Naive B cell (primary cell): ENCODE measurements around the gene PPP6R3. TPM values are rescaled to one million over a fixed set of nuclear protein-coding genes. Genes with fewer than 3 reads are reported as not detected.
"Not testable (repeated sequence)": the region's sequence is repeated elsewhere in the genome, so short reads cannot be mapped to it uniquely, and the experiment has no call there.

Experiments
- ATAC-seq, 2 donors: fragments of 150-1000 bp; cut with Tn5 transposase; 2 replicates each; pipeline ENCODE4 v1.10.0; 2021; ENCODE audit warnings: low read depth in 2 of 2, mild to moderate bottlenecking in 2 of 2, moderate library complexity in 2 of 2
- DNase-seq: peaks from one replicate; pipeline ENCODE4 v3.0.0; 2022
- H3K27ac Mint-ChIP-seq, 6 donors: one replicate each; pipeline ENCODE4 v1.8.0; 2020 to 2022; ENCODE audit warnings: mild to moderate bottlenecking in 6 of 6, mixed read lengths in 6 of 6, moderate library complexity in 5 of 6, inconsistent platforms in 2 of 6
- H3K27me3 Mint-ChIP-seq, 3 donors: one replicate each; pipeline ENCODE4 v1.8.0; 2021 to 2022; ENCODE audit warnings: mixed read lengths in 3 of 3, mild to moderate bottlenecking in 1 of 3
- H3K36me3 Mint-ChIP-seq, 2 donors: one replicate each; pipeline ENCODE4 v1.8.0; 2020 to 2022; ENCODE audit warnings: mixed read lengths in 2 of 2, inconsistent platforms in 1 of 2, mild to moderate bottlenecking in 1 of 2
- H3K4me1 Mint-ChIP-seq, 3 donors: one replicate each; pipeline ENCODE4 v1.8.0; 2020 to 2022; ENCODE audit warnings: mixed read lengths in 3 of 3, inconsistent platforms in 1 of 3, mild to moderate bottlenecking in 1 of 3, moderate library complexity in 1 of 3
- H3K4me3 Mint-ChIP-seq, 8 donors: one replicate each; pipeline ENCODE4 v1.8.0; 2020 to 2022; ENCODE audit warnings: mild to moderate bottlenecking in 8 of 8, mixed read lengths in 8 of 8, moderate library complexity in 8 of 8, inconsistent platforms in 2 of 8
- H3K9me3 Mint-ChIP-seq, 7 donors: one replicate each; pipeline ENCODE4 v1.8.0; 2020 to 2022; ENCODE audit warnings: mixed read lengths in 7 of 7, mild to moderate bottlenecking in 5 of 7, inconsistent platforms in 2 of 7, moderate library complexity in 1 of 7
- polyA plus RNA-seq, 6 donors: library from polyadenylated mRNA; unstranded; fragments of 300-500 nt; fragmentation: Illumina TruSeq; gene quantifications; one replicate each; pipeline ENCODE4 v1.2.3, GENCODE V29; 2021; ENCODE audit warnings: low read depth in 6 of 6

Gene PPP6R3
- polyA plus RNA-seq, 6 donors from 2014 or later = 32.0 to 71.1 (median 53.4) TPM

DNA sequence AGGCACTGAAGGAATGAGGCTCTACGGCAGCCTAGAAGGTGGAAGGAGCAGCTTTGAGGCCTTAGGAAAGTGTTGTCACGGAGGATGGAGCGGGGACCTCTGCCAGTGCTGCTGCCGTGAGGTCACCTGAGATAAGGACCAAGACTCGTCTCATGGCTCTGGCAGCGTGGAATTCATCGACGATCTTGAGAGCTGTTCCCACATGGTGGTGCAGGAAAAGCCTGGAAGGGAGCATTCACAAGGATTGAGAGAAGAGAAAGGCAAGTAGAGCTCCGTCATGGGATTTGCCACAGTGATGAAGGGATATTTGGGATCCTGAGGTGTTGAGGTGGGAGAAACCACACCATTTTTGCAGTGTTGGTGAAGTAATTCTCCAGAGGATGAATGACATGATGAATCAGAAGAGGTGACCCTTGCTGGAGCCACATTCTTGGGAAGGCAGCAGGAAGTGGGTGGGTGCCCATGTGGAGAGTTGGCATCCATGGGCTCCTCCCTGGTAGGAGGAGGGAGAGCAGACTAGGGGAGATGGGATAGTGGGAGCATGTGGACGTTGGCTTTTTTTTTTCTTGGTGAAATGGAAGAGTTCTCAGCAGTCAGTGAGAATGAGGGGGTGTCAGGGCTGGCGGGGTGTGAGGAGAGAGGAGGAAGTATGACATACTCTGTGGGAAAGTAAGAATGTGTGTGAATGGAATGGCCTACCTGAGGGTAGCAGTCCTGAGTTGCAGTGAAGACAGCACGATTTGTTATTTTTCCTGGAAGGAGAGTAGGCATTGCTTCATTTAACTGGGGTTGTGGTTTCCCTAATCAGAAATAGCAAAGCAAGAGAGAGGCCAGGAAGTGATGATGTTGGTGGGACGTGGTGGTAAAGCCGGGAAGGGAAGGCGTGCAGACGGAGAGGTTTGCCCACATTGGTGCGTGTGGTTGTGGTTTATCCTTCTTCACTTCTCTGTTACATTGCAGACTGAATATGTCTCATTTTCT lies 11.1 kb downstream of the PPP6R3 start:
- peak overlapping the region; percentile 10 to 85 (median 76) for H3K4me3 Mint-ChIP-seq
- peak; percentile 50 to 65 for ATAC-seq
- peak overlapping the region; percentile 7 to 91 (median 82) for H3K27ac Mint-ChIP-seq

DNA sequence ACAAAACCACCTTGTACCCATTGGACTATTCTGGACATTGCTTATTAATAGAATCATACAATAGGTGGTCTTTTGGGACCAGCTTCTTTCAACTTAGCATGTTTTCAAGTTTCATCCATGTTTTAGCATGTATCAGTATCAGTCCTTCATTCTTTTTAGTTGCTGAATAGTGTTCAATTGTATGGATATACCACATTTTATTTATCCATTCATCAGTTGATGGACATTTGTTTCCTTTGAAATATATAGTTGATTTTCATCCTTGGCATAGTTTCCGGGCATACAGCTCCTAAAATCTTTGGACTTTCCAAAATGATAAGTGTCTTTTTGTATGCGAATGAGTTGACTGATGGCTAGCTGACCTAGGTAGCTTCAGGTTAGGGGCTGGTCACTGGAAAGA lies 12.2 kb downstream of the PPP6R3 start:
- Mint-ChIP-seq H3K9me3 (peaks cover 0 to 3% (median 0%) of the 10 kb centered on the region in 7 donors), H3K4me3 (peak overlapping the region in 4 of 8 donors; percentile 8 to 81 (median 56)), H3K27ac (peak overlapping the region in 4 of 6 donors; percentile 0 to 87 (median 76)), H3K36me3 (peaks cover 0 to 6% of the 10 kb centered on the region in 2 donors), H3K27me3 (no peaks in the 10 kb centered on the region), H3K4me1 (peaks cover 63 to 81% (median 79%) of the 10 kb centered on the region in 3 donors)
- DNase-seq (no peak), ATAC-seq (no peak)

More for the DNA sequence above, 11.1 kb downstream of the PPP6R3 start:
- Mint-ChIP-seq H3K4me1 (peaks cover 65 to 83% (median 80%) of the 10 kb centered on the region in 3 donors), H3K36me3 (peaks cover 0 to 11% of the 10 kb centered on the region in 2 donors), H3K9me3 (peaks cover 0 to 3% (median 0%) of the 10 kb centered on the region in 7 donors), H3K27me3 (no peaks in the 10 kb centered on the region)
- no peak for DNase-seq

DNA sequence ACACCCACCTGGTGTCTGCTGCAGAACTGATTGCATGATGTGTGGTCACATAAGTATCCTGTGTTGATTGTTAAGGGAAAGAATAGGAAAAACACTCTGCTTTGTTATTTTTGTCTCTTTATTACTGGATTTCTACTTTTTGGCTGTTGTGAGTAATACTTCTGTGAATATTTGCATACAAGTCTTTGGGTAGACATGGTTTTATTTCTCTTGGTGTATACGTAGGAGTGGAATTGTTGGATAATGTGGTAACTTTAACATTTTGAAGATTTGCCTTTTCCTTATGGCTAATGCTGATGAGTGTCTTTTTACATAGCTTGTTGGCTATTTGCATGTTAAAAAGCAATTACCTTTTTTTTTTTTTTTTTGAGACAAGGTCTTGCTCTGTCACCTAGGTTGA lies 13.1 kb downstream of the PPP6R3 start:
- peaks cover 55 to 78% (median 76%) of the 10 kb centered on the region in 3 donors for H3K4me1 Mint-ChIP-seq
- H3K9me3 Mint-ChIP-seq = peaks cover 0 to 3% (median 0%) of the 10 kb centered on the region in 7 donors
- H3K4me3 Mint-ChIP-seq = peak overlapping the region in 3 of 8 donors; percentile 12 to 24 (median 18)
- no peaks in the 10 kb centered on the region for H3K27me3 Mint-ChIP-seq
- ATAC-seq = no peak
- no peak for DNase-seq
- H3K27ac Mint-ChIP-seq = peak overlapping the region in 3 of 6 donors; percentile 67 to 89 (median 77)
- H3K36me3 Mint-ChIP-seq = peaks cover 0 to 6% of the 10 kb centered on the region in 2 donors

DNA sequence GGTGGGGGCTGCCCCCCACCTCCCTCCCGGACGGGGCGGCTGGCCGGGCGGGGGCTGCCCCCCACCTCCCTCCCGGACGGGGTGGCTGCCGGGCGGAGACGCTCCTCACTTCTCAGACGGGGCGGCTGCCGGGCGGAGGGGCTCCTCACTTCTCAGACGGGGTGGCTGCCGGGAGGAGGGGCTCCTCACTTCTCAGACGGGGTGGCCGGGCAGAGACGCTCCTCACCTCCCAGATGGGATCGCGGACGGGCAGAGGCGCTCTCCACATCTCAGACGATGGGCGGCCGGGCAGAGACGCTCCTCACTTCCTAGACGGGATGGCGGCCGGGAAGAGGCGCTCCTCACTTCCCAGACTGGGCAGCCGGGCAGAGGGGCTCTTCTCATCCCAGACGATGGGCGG lies 15.1 kb downstream of the PPP6R3 start:
- not testable (repeated sequence) for H3K9me3 Mint-ChIP-seq, H3K27ac Mint-ChIP-seq, H3K36me3 Mint-ChIP-seq, H3K4me3 Mint-ChIP-seq, ATAC-seq, DNase-seq, H3K27me3 Mint-ChIP-seq
- H3K4me1 Mint-ChIP-seq = peaks cover 46 to 78% (median 76%) of the 10 kb centered on the region in 3 donors

DNA sequence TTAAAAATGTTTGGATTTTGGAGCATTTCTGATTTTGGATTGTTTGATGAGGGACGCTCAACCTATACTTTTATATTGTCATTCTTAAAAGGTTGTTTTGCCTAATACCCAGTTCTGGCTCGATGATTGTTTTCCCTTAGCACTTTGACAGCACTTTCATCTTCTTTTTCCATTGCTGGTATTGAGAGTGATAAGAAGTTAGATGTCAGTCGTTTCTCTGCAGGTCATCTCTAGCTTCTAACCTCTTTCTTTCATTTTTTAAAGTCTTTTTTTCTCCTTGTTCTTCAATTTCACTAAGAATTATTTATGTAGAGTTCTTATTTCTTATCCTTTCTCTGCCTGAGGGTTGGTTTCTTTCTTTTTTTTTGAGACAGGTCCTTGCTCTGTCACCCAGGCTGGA lies 18.8 kb downstream of the PPP6R3 start:
- Mint-ChIP-seq H3K36me3 (no peaks in the 10 kb centered on the region), H3K4me1 (peaks cover 37 to 76% (median 70%) of the 10 kb centered on the region in 3 donors), H3K9me3 (peaks cover 0 to 3% (median 0%) of the 10 kb centered on the region in 7 donors), H3K4me3 (peak overlapping the region in 1 of 8 donors; percentile 45), H3K27ac (peak overlapping the region in 2 of 6 donors; percentile 54 to 76), H3K27me3 (no peaks in the 10 kb centered on the region)
- ATAC-seq = no peak
- no peak for DNase-seq

DNA sequence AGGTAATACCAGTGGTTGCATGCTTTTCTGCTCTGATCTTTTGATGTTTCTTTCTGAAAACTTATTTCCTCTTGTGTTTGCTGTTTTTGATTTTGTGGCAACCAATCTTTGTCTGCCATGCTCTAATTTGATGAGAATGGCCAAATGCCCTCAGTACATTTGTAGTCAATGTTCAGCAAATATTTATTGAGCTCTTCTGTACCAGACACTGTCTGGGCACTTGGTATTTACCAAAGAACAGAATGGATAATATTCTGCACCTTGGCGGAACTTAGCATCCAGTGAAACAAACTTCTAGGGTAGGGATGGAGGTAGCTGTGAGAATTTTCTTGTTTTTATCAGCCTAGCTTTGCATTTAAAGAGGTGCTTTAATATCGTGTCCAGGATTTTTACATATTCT lies 19.6 kb downstream of the PPP6R3 start:
- peaks cover 0 to 4% (median 0%) of the 10 kb centered on the region in 7 donors for H3K9me3 Mint-ChIP-seq
- H3K27ac Mint-ChIP-seq = peak overlapping the region in 2 of 6 donors; percentile 49 to 59
- ATAC-seq = no peak
- no peaks in the 10 kb centered on the region for H3K27me3 Mint-ChIP-seq
- DNase-seq = no peak
- no peak overlapping the region for H3K4me3 Mint-ChIP-seq
- H3K4me1 Mint-ChIP-seq = peaks cover 44 to 77% (median 74%) of the 10 kb centered on the region in 3 donors
- H3K36me3 Mint-ChIP-seq = no peaks in the 10 kb centered on the region

DNA sequence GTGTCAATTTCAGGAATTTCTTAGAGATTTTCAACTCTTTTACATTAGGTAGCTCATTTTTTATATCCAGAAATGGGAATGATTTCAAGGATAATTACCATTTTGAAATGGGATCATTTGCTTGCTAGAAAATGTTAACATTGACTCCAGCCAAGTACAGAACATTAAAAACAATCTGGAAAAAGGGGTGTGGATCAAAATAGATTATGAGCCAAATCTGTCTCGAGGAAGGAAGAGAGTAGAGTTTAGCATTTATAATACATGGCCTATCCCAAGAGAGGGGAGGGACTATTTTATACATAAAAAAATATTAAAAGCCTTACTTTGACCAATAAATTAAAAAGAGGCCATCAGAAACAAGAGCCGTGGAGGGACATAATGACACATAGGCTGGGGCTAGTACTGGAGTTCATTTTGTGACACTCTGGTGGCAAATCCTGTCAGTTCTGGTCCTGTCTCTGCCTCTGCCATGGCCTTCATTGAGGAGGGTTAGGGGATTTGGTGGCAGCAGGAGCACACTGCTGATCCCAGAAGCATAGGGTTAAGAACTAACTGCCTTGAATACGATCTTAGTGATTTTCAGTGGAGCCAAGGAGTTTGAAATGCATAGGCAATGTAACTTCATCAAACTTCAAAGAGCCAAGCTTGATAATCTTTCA lies 20.4 kb downstream of the PPP6R3 start:
- H3K36me3 Mint-ChIP-seq = no peaks in the 10 kb centered on the region
- no peak for ATAC-seq
- no peak for DNase-seq
- H3K9me3 Mint-ChIP-seq = peaks cover 0 to 1% (median 0%) of the 10 kb centered on the region in 7 donors
- H3K4me3 Mint-ChIP-seq = no peak overlapping the region
- peaks cover 47 to 81% (median 77%) of the 10 kb centered on the region in 3 donors for H3K4me1 Mint-ChIP-seq
- H3K27me3 Mint-ChIP-seq = no peaks in the 10 kb centered on the region
- peak overlapping the region in 4 of 6 donors; percentile 8 to 48 (median 38) for H3K27ac Mint-ChIP-seq

DNA sequence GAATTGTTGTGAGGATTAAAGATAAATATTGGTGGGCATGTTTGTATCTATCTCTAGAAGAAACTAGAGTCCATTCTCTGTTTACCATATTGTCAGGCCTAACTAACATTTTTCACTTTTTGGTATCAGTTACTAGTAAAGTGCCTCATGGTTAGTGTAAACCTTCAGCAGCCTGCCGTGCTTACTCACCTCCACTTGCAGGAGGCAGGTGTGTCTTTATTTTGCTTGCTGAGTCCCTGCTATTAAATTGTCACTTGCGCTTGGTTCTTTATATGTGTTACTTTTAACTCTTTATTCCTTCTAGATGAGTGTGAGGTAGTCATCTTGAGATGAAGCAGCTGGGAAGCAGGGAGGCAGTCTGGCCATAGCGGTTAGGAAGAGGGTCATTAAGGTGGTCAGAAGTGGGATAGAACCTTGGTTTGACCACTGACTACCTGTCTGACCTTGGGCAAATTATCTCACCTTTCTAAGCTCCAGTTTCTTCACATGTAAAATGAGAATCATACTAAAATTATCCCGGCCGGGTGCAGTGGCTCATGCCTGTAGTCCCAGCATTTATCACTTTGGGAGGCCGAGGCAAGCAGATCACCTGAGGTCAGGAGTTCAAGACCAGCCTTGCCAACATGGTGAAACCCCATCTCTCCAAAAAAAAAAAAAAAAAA lies 21.2 kb downstream of the PPP6R3 start:
- ATAC-seq (no peak), DNase-seq (no peak)
- H3K27ac Mint-ChIP-seq = peak overlapping the region in 4 of 6 donors; percentile 8 to 48 (median 42)
- peaks cover 50 to 88% (median 83%) of the 10 kb centered on the region in 3 donors for H3K4me1 Mint-ChIP-seq
- H3K9me3 Mint-ChIP-seq = peaks cover 0 to 1% (median 0%) of the 10 kb centered on the region in 7 donors
- H3K4me3 Mint-ChIP-seq = peak overlapping the region in 1 of 8 donors; percentile 18
- H3K36me3 Mint-ChIP-seq = no peaks in the 10 kb centered on the region
- no peaks in the 10 kb centered on the region for H3K27me3 Mint-ChIP-seq

DNA sequence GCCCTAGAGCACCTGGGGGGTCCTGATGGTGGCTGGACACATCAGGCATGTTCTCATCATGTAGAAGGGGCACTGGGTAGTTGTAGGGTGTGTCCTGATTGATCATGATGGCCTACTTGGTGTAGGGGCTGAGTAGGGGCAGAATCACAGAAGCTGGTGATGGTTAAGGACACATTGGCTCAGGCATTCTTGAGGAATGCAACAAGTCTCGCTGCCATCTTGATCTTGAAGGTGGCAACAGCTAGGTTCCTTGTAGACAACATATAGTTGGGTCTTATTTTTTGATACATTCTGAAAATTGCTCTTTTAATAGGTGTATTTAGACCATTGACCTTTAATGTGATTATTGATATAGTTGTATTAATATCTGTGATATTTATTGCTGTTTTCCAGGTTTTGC lies 28.1 kb downstream of the PPP6R3 start:
- Mint-ChIP-seq H3K27ac (peak overlapping the region in 3 of 6 donors; percentile 59 to 82 (median 79)), H3K4me1 (peaks cover 52 to 82% (median 73%) of the 10 kb centered on the region in 3 donors), H3K36me3 (no peaks in the 10 kb centered on the region), H3K4me3 (peak overlapping the region in 2 of 8 donors; percentile 22 to 39), H3K27me3 (no peaks in the 10 kb centered on the region), H3K9me3 (peaks cover 0 to 1% (median 0%) of the 10 kb centered on the region in 7 donors)
- no peak for DNase-seq
- ATAC-seq = no peak

DNA sequence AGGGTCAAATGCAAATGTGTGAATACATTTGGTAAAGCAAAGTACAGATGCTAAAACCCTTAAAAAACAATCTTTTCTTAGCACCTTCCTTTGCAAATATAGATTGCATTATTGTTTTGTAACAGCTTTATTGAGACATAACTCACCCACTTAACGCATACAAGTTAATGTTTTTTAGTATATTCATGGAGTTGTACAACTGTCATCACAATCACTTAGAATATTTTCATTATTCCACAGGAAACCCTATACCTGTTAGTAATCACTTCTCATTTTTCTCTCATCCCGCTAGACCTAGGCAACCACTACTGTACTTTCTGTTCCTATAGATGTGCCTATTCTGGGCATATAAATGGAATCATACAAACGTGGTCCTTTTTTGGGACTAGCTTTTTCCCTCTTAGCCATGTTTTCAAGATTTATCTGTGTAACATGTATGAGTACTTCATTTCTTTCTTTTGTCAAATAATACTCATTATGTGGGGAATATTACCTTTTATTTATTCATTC lies 34.7 kb downstream of the PPP6R3 start:
- peaks cover 52 to 87% (median 66%) of the 10 kb centered on the region in 3 donors for H3K4me1 Mint-ChIP-seq
- no peaks in the 10 kb centered on the region for H3K9me3 Mint-ChIP-seq
- peak overlapping the region in 3 of 6 donors; percentile 59 to 72 (median 69) for H3K27ac Mint-ChIP-seq
- DNase-seq = peak; percentile 12
- no peaks in the 10 kb centered on the region for H3K36me3 Mint-ChIP-seq
- peak overlapping the region in 5 of 8 donors; percentile 16 to 59 (median 45) for H3K4me3 Mint-ChIP-seq
- H3K27me3 Mint-ChIP-seq = no peaks in the 10 kb centered on the region
- ATAC-seq = peak; percentile 68

DNA sequence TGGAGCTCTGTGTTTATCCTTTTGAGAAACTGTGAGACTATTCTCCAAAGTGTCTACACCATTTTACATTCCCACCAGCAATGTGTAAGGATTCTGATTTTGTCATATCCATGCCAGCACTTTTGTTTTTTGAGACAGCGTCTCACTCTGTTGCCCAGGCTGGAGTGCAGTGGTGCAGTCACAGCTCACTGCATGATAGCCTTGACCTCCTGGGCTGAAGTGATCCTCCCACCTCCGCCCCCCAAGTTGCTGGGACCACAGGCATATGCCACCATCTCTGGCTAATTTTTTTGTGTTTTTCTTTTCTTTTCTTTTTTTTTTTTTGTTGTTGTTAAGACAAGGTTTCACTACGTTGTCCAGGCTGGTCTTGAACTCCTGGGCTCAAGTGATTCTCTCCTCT lies 35.3 kb downstream of the PPP6R3 start:
- H3K4me3 Mint-ChIP-seq = peak overlapping the region in 6 of 8 donors; percentile 27 to 59 (median 46)
- no peak for ATAC-seq

DNA sequence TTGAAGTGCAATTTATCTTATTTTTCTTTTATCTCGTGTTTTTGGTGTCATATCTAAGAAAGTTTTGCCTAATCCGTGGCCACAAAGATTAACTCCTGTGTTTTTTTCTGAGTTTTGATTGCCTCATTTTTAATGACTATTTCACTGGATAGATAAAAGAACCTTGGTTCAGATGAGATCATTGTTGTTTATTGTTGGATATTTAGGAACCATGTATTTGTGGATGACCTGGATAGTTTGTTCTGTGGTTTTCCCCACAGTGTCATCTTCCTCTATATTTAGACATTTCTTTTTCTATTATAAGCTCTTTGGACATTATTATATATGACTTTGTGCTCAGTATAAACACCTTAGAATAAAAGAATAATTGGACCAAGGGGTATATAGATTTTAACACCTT lies 37.2 kb downstream of the PPP6R3 start:
- H3K4me1 Mint-ChIP-seq = peaks cover 59 to 88% (median 77%) of the 10 kb centered on the region in 3 donors
- no peaks in the 10 kb centered on the region for H3K27me3 Mint-ChIP-seq
- DNase-seq (no peak), ATAC-seq (no peak)
- H3K27ac Mint-ChIP-seq = peak overlapping the region in 2 of 6 donors; percentile 42 to 53
- H3K36me3 Mint-ChIP-seq = no peaks in the 10 kb centered on the region
- no peaks in the 10 kb centered on the region for H3K9me3 Mint-ChIP-seq
- peak overlapping the region in 4 of 8 donors; percentile 19 to 78 (median 32) for H3K4me3 Mint-ChIP-seq

More for the DNA sequence above, 35.3 kb downstream of the PPP6R3 start:
- peak overlapping the region; percentile 52 to 95 (median 68) for H3K27ac Mint-ChIP-seq
- no peaks in the 10 kb centered on the region for H3K27me3 Mint-ChIP-seq
- no peak for DNase-seq
- H3K4me1 Mint-ChIP-seq = peaks cover 50 to 88% (median 66%) of the 10 kb centered on the region in 3 donors
- no peaks in the 10 kb centered on the region for H3K9me3 Mint-ChIP-seq
- H3K36me3 Mint-ChIP-seq = no peaks in the 10 kb centered on the region
